Subcutaneous abdominal adipose tissue (tissue), 5 donors: ENCODE results near the gene SHROOM1.
A peak's percentile ranks its signal among the peaks of the same experiment; 100 is the strongest.

Experiments
- H3K27ac ChIP-seq: one replicate; pipeline ENCODE4 v1.7.0; 2013; ENCODE audit warnings: low read depth, mild to moderate bottlenecking, inconsistent platforms, low read length, moderate library complexity
- H3K27me3 ChIP-seq, 5 donors: one replicate each; pipeline ENCODE4 v1.7.0; 2013; ENCODE audit warnings: low read length in 5 of 5, inconsistent platforms in 1 of 5; ENCODE audit not compliant: control insufficient read depth in 5 of 5, insufficient read depth in 4 of 5
- H3K36me3 ChIP-seq, 5 donors: one replicate each; pipeline ENCODE4 v1.7.0; 2013; ENCODE audit warnings: low read length in 5 of 5; ENCODE audit not compliant: control insufficient read depth in 5 of 5, insufficient read depth in 5 of 5
- H3K4me1 ChIP-seq, 5 donors: one replicate each; pipeline ENCODE4 v1.7.0; 2013; ENCODE audit warnings: low read length in 5 of 5, mild to moderate bottlenecking in 3 of 5, moderate library complexity in 1 of 5; ENCODE audit not compliant: control insufficient read depth in 5 of 5, insufficient read depth in 5 of 5
- H3K4me3 ChIP-seq, 5 donors: one replicate each; pipeline ENCODE4 v1.7.0; 2013; ENCODE audit warnings: low read length in 5 of 5, low read depth in 1 of 5
- H3K9ac ChIP-seq, 5 donors: one replicate each; pipeline ENCODE4 v1.7.0; 2013; ENCODE audit warnings: low read length in 5 of 5, mild to moderate bottlenecking in 4 of 5, moderate library complexity in 3 of 5
- H3K9me3 ChIP-seq, 5 donors: one replicate each; pipeline ENCODE4 v1.7.0; 2013; ENCODE audit warnings: low read length in 5 of 5; ENCODE audit not compliant: control insufficient read depth in 5 of 5
- donor health status: healthy.
- donor health status: healthy.
- donor health status: healthy.
- donor health status: healthy.
- donor health status: healthy.

Gene SHROOM1

DNA sequence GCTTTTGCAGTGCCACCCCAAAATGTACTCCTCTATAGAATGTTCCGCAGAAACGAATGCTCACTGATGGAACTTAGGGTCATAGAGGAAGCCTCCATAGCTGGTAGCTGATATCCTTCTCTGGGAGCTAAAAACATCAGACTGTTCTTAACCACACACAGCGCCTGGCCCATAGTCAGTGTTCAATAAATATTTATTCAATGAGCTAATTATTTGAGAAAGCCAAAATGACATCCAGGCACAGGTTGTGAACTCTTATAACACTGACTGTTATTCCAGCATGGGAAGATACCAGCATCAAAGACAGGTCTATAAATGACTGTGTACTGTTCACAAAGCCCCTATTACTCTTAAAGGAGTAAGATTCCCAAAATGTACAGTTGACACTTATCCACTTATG is 22.9 kb upstream of the SHROOM1 start:
- Histone ChIP-seq H3K27me3 (peaks cover 0 to 3% (median 0%) of the 10 kb centered on the region in 5 donors), H3K4me1 (no peaks in the 10 kb centered on the region), H3K36me3 (no peaks in the 10 kb centered on the region), H3K4me3 (no peak overlapping the region), H3K9me3 (no peaks in the 10 kb centered on the region), H3K27ac (no peak overlapping the region), H3K9ac (no peak overlapping the region)

DNA sequence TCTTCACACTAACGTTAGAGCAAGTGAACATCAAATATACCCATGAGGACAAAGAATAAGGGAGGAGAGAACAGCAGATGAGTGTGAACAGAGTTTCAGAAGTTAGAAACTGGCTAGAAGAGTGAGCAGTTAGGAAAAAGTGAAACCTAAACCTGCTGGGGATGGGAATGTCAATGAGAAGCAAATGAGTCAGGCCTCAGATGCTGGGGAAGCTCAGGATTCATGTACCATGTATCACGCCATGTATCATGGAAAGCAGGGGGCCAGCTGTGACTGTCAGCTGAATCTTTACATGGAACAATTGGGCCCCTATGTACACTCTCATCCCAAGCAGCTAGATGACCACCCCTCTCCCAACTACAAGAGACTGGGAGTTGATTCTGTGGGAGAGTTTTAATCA is 19.6 kb upstream of the SHROOM1 start:
- no peaks in the 10 kb centered on the region for H3K9me3 ChIP-seq
- H3K27ac ChIP-seq, result no peak overlapping the region
- no peaks in the 10 kb centered on the region for H3K27me3 ChIP-seq
- no peak overlapping the region for H3K9ac ChIP-seq
- H3K4me3 ChIP-seq, result no peak overlapping the region
- H3K4me1 ChIP-seq, result no peaks in the 10 kb centered on the region
- H3K36me3 ChIP-seq, result no peaks in the 10 kb centered on the region

DNA sequence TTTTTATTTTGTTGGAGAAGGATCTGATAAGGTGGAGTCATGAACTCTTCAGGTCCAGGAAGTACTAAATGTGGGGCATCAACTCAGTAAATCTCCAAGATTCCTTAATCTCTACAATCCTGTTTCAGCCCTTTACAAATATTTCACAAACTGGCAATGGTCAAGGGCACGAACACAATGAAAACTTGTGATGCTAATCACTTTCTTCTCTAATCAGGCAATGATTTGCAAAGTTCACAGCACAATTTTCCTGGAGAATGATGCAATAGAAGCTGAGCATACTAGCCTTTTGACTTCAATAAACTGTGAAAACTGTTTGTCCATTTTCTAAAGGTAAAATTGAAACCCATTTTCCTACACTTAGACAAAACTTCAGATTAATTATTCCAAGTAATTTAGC is 18.9 kb upstream of the SHROOM1 start:
- no peak overlapping the region for H3K9ac ChIP-seq
- H3K4me1 ChIP-seq, result no peaks in the 10 kb centered on the region
- no peaks in the 10 kb centered on the region for H3K9me3 ChIP-seq
- no peaks in the 10 kb centered on the region for H3K36me3 ChIP-seq
- H3K27ac ChIP-seq, result no peak overlapping the region
- no peaks in the 10 kb centered on the region for H3K27me3 ChIP-seq
- H3K4me3 ChIP-seq, result no peak overlapping the region

DNA sequence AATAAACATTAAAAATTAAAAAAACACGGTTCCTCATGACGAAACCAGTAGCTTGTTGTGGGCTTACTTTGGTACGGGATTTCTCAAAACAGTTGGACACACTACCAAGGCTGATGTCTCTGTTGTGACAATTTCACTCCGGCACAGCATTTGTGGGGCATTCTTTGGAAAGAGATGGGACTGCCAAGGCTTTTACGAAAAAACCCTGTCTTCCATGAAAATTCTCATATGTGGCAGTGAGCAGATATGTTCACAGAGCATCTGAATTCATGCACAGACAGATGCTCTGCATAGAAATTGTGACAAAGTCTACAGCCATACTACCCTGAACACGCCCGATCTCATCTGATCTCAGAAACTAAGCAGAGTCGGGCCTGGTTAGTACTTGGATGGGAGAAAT is 17.8 kb upstream of the SHROOM1 start:
- Histone ChIP-seq H3K9me3 (no peaks in the 10 kb centered on the region), H3K9ac (no peak overlapping the region), H3K4me1 (no peaks in the 10 kb centered on the region), H3K4me3 (no peak overlapping the region), H3K36me3 (no peaks in the 10 kb centered on the region), H3K27me3 (no peaks in the 10 kb centered on the region), H3K27ac (no peak overlapping the region)

DNA sequence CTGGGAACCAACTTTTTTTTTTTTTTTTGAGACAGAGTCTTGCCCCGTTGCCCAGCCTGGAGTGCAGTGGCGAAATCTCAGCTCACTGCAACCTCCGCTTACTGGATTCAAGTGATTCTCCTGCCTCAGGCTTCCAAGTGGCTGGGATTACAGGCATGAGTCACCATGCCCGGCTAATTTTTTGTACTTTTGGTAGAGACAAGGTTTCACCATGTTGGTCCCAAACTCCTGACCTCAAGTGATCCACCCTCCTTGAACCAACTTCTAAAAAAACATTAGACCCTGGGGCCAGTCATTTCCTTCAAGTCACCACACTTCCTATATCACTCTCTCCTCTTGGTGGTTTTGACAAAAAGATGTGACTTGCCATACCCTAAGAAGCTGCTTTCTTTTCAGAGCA is 10.9 kb upstream of the SHROOM1 start:
- H3K27ac ChIP-seq, result no peak overlapping the region
- H3K36me3 ChIP-seq, result no peaks in the 10 kb centered on the region
- H3K9me3 ChIP-seq, result no peaks in the 10 kb centered on the region
- H3K4me3 ChIP-seq, result no peak overlapping the region
- H3K27me3 ChIP-seq, result no peaks in the 10 kb centered on the region
- peaks cover 0 to 34% (median 13%) of the 10 kb centered on the region in 5 donors for H3K4me1 ChIP-seq
- H3K9ac ChIP-seq, result no peak overlapping the region

DNA sequence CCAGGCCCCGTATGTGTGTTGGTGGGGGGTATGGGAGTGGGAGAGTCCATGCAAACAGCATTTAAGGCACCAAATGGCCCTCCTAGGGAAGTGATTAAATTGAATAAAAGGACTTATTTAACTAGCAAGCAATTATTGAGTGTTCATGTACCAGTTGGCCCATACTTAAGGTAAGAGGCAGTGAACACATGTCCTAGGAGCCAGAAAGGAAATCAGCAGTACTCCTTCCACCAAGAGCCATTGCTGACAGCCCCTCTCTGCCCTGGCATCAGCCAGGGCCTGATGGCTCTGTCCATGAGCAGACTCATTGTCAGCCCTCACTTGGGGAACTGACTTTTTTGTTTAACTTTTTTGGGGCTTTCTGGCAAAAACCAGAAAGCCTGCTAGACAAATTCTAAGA is 10.4 kb upstream of the SHROOM1 start:
- Histone ChIP-seq H3K4me1 (peaks cover 0 to 34% (median 13%) of the 10 kb centered on the region in 5 donors), H3K36me3 (no peaks in the 10 kb centered on the region), H3K9me3 (no peaks in the 10 kb centered on the region), H3K27ac (no peak overlapping the region), H3K27me3 (no peaks in the 10 kb centered on the region), H3K4me3 (no peak overlapping the region), H3K9ac (no peak overlapping the region)

DNA sequence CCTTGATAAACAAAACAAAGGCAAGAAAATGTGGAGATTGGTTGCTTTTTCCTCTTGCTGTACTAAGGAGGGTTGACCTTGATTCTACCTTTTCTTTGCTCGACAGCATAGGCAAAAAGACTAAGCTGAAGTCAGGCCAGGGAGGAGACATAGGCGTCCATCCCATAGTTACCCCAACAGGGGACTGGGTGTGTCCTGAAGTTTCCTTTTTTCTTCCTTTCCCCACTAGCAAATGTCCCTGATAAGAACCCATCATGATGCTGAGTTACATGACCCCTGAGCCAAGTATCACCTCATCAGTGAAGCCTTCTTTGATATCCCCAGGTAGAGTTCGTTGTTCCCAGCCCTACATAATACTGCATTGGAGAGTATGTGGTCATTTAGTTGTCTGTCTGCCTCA is 9.9 kb upstream of the SHROOM1 start:
- peaks cover 0 to 34% (median 13%) of the 10 kb centered on the region in 5 donors for H3K4me1 ChIP-seq
- no peaks in the 10 kb centered on the region for H3K9me3 ChIP-seq

DNA sequence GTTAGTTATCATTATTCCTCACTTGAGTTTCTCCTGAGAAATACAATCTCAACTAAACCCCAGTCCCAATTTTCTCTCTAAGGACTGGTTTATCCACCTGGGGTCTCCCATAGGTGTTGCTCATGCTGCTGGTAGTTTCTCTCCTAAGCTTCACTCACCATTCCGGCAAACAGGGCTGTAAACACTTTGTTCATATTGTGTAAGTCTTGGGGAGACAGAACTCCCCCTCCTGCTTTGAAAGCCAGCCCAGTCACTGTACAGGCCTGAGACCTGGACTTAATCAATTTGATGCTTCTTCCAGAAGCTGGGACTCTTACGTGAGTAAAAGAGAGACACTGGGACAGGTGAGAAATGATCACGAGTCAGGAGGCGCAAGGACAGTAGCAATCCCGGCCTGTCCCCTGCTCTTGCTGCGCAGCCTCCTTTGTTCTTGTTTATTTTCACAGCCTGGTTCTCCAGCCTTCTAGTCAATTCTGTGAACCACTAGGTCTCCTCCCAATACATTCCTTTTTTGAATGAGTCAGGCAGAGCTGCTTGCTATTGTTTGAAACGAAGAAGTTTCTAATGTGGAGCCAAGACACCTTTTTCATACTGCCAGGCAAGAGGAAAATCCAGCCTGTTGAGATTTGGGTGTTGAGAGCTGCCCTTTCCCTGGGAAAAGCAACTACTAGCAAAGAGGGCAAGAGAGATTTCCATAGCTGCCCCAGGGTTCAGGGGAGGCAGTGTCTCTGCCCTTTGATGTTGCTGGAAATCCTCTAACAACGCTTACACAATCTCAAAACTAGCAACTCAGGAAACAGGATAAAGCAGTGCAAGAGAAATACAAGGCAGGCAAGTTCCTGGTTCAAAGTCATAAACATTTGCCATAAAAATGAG is 9.2 kb upstream of the SHROOM1 start:
- no peaks in the 10 kb centered on the region for H3K27me3 ChIP-seq
- H3K36me3 ChIP-seq, result no peaks in the 10 kb centered on the region
- H3K4me1 ChIP-seq, result peaks cover 0 to 34% (median 13%) of the 10 kb centered on the region in 5 donors
- H3K9ac ChIP-seq, result peak overlapping the region in 1 of 5 donors; percentile 4
- no peak overlapping the region for H3K4me3 ChIP-seq
- H3K27ac ChIP-seq, result peak overlapping the region; percentile 47
- no peaks in the 10 kb centered on the region for H3K9me3 ChIP-seq

More for the DNA sequence above, 9.9 kb upstream of the SHROOM1 start:
- Histone ChIP-seq H3K4me3 (no peak overlapping the region), H3K9ac (no peak overlapping the region), H3K27ac (peak overlapping the region; percentile 47), H3K27me3 (no peaks in the 10 kb centered on the region), H3K36me3 (no peaks in the 10 kb centered on the region)

DNA sequence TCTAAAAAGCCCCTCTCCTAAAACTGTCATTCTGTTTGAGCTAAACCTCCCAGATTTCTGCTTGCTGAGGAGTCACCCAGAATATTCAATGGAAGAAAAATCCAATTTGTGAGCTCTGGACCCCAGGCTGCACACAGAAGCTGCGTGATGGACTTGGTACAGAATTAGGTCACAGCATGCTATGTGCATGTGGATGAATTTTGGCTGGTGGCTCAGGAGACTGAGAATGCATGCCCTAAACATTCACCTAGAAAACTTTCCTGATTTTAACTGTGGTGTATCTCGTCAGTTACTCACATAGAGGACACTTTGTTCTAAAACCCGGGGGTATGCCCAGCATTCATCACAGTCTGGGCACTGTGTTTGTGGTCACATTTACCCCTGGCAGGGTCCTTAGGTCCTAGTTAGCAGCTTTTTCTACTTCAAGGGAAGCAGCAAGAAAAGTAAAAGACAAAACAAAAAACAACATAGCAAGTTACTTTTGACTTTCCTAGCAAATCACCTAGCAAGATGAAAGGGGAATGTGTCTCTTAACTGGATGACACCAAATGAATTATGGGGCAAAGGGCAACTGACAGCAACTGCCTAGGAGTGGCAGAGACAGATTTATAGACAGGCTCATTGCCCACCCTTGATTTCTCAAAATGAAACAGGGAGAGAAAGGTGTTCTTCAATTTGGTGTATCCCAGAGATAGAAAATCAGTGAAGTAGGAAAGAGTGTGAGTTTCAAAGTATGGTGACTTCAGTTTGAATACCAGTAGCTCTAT is 8.3 kb upstream of the SHROOM1 start:
- no peak overlapping the region for H3K4me3 ChIP-seq
- no peaks in the 10 kb centered on the region for H3K36me3 ChIP-seq
- H3K27ac ChIP-seq, result no peak overlapping the region
- no peaks in the 10 kb centered on the region for H3K9me3 ChIP-seq
- H3K27me3 ChIP-seq, result no peaks in the 10 kb centered on the region
- H3K4me1 ChIP-seq, result peaks cover 0 to 34% (median 13%) of the 10 kb centered on the region in 5 donors
- no peak overlapping the region for H3K9ac ChIP-seq

DNA sequence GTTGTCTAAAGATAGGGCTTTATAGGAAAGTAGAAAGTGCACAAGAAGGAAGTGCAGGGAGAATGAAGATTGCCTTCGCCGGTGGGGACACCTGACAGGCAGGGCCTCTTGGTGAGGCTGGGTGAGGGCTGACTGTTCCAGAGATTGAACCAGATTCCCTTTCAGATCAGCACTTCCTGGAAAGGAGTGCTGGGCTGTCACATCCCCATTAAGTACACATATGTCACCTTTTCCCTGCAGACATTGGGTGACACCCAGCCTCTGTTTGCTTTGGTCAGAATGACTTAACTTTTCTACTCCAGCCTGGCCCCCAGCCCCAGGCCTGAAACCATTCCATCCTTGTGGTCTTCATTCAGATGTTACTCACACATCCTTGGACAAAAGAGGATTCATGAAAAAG is 7.4 kb upstream of the SHROOM1 start:
- H3K27ac ChIP-seq, result no peak overlapping the region
- H3K4me1 ChIP-seq, result peaks cover 0 to 34% (median 13%) of the 10 kb centered on the region in 5 donors
- H3K9ac ChIP-seq, result no peak overlapping the region
- H3K36me3 ChIP-seq, result no peaks in the 10 kb centered on the region
- H3K27me3 ChIP-seq, result no peaks in the 10 kb centered on the region
- H3K9me3 ChIP-seq, result no peaks in the 10 kb centered on the region
- H3K4me3 ChIP-seq, result no peak overlapping the region
